GM19463 (cell line): ENCODE results near the gene PPA2.
"Not testable (repeated sequence)": the region's sequence is repeated elsewhere in the genome, so short reads cannot be mapped to it uniquely, and the experiment has no call there.

Source experiments
- ATAC-seq: cut with Tn5 transposase; IDR thresholded peaks from one replicate; pipeline ENCODE4 v1.9.1; 2021; ENCODE audit warnings: mild to moderate bottlenecking, moderate library complexity; ENCODE audit not compliant: unreplicated experiment

Gene PPA2

GRCh38 chr4:105460306-105460705 is 13.6 kb downstream of the PPA2 start:
- no peak for ATAC-seq

- not testable (repeated sequence) for ATAC-seq
Observed at GRCh38 chr4:105458541-105458940, 15.3 kb downstream of the PPA2 start.

- no peak for ATAC-seq
Observed at GRCh38 chr4:105458001-105458400, 15.9 kb downstream of the PPA2 start.

GRCh38 chr4:105455998-105456397 is 17.9 kb downstream of the PPA2 start:
- ATAC-seq: no peak

GRCh38 chr4:105455182-105455581 is 18.7 kb downstream of the PPA2 start:
- ATAC-seq: no peak

GRCh38 chr4:105453550-105454205 is 20.2 kb downstream of the PPA2 start:
- ATAC-seq: peak; percentile 95

- ATAC-seq: no peak
Observed at GRCh38 chr4:105451346-105451745, 22.5 kb downstream of the PPA2 start.

GRCh38 chr4:105440890-105441289 is 33.0 kb downstream of the PPA2 start:
- no peak for ATAC-seq

GRCh38 chr4:105437637-105438036 is 36.2 kb downstream of the PPA2 start:
- no peak for ATAC-seq

GRCh38 chr4:105436414-105436813 is 37.4 kb downstream of the PPA2 start:
- no peak for ATAC-seq

- no peak for ATAC-seq
Observed at GRCh38 chr4:105434940-105435339, 38.9 kb downstream of the PPA2 start.

GRCh38 chr4:105433421-105433820 is 40.4 kb downstream of the PPA2 start:
- no peak for ATAC-seq

- ATAC-seq: no peak
Observed at GRCh38 chr4:105432438-105432837, 41.4 kb downstream of the PPA2 start.

GRCh38 chr4:105430811-105431210 is 43.1 kb downstream of the PPA2 start:
- no peak for ATAC-seq

- ATAC-seq: no peak
Observed at GRCh38 chr4:105426187-105426897, 47.5 kb downstream of the PPA2 start.

GRCh38 chr4:105422207-105422920 is 51.5 kb downstream of the PPA2 start:
- no peak for ATAC-seq

GRCh38 chr4:105417624-105418023 is 56.2 kb downstream of the PPA2 start:
- ATAC-seq: no peak

GRCh38 chr4:105415281-105415744 is 58.5 kb downstream of the PPA2 start:
- no peak for ATAC-seq

- ATAC-seq: no peak
Observed at GRCh38 chr4:105414316-105414715, 59.5 kb downstream of the PPA2 start.

- ATAC-seq: not testable (repeated sequence)
Observed at GRCh38 chr4:105409135-105409534, 64.7 kb downstream of the PPA2 start.

GRCh38 chr4:105400901-105401677 is 72.8 kb downstream of the PPA2 start:
- ATAC-seq: no peak
